ENCODE results near the gene STIP1.

DNA sequence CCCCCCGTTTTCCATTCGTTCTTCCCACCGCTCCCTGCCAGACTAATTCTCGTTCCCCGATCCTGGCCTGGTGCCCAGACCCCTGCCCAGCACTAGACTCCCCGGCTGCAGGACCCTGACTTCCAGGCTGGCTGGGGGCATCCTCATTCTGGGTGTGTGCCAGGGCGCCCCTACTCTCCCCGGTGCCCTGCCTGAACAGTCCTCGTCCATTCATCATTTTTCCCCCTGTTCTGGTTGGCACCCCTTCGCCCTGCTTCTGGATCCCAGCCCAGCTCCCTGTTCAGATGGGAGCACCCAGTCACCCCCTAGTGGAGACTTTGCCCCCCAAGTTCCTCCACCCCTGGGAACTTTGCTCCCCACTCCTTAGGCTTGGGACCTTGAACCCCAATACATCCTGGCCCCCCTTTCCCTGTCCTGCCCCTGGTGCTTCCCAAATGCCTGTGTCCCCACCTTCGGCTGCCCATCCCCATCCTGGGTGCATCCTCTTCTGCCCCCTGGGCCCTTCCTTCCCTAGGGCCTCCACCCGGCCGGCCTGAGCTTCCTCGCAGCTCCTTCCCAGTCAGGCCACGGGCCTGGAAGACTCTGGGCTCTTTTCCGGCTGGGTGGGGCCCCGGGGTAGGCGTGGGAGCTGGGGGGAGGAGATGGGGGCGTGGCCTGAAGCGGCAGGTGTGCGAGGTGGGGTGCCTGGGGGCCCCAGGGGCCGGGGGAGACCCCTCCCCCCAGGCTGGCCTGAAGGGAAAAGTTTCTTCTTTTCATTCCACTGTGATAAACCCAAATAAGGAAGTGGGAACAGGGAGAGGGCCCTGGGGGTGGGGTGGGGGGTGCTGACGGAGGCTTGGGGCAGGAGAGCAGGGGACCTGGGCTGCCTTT is 66.3 kb downstream of the STIP1 start:
- TF ChIP-seq, protein P1, sequence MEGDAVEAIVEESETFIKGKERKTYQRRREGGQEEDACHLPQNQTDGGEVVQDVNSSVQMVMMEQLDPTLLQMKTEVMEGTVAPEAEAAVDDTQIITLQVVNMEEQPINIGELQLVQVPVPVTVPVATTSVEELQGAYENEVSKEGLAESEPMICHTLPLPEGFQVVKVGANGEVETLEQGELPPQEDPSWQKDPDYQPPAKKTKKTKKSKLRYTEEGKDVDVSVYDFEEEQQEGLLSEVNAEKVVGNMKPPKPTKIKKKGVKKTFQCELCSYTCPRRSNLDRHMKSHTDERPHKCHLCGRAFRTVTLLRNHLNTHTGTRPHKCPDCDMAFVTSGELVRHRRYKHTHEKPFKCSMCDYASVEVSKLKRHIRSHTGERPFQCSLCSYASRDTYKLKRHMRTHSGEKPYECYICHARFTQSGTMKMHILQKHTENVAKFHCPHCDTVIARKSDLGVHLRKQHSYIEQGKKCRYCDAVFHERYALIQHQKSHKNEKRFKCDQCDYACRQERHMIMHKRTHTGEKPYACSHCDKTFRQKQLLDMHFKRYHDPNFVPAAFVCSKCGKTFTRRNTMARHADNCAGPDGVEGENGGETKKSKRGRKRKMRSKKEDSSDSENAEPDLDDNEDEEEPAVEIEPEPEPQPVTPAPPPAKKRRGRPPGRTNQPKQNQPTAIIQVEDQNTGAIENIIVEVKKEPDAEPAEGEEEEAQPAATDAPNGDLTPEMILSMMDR (IDR thresholded peaks at IDR 0.05), result no peak
- no peak for TF ChIP-seq POLR2A (IDR thresholded peaks at IDR 0.05)
